Measurements from ENCODE around the gene SORCS2. TPM values are rescaled to one million over a fixed set of nuclear protein-coding genes. Genes with fewer than 3 reads are reported as not detected.

Gene SORCS2
- total RNA-seq, 2 donors from 2014 or later: 1.0 to 4.4 TPM

DNA sequence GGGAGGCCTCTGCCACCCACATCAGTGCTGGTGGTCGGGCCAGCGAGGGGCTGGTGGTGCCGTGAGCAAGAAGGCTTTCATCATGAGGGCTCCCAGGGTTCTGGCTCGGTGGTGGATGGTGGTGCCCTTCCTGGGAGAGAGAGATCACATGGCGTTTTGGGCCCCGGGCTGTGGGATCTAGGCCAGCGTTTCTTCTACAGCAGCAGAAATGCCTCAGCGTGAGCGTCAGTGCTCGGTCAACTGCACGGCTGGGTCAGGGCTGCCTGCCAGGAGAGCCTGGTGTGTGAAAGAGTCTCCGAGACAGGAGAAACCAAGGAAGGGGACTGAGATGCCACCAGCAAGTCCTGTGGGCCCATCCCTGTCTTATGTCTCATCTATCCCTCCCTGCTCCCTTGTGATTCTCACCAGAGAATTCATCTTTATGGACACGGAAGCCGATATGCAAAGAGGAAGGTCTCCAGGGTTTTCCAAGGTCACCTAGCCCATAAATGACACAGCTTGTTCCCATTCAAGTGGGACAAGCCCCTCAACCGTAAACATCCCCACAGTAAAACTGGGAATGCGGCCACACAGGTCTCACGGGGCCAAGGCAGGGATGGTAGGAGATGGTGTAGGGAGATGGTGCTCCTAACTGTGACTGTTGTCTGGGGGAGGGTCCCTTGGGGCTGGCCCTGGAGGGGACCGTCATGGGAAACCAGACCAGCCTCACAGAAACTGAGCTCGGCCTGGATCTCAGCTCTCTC is 99.2 kb downstream of the SORCS2 start:
- Histone ChIP-seq H3K4me3 (no peak overlapping the region), H3K27ac (no peak overlapping the region), H3K4me1 (replicated peaks) (no peaks in the 10 kb centered on the region), H3K9me3 (no peaks in the 10 kb centered on the region), H3K27me3 (replicated peaks; ENCODE audit: insufficient read depth) (no peaks in the 10 kb centered on the region), H3K36me3 (no peaks in the 10 kb centered on the region)
- intact Hi-C loops (cut with DNase I): loop anchor here (10.0 kb wide), 1 partner anchor 187 kb away; no protein-coding TSS in a partner anchor
- DNase-seq (ENCODE audit: low spot score): no peak
- TF ChIP-seq POLR2AphosphoS5 (IDR thresholded peaks at IDR 0.05) (no peak), POLR2A (IDR thresholded peaks at IDR 0.05) (no peak)
- TF ChIP-seq, protein P1, sequence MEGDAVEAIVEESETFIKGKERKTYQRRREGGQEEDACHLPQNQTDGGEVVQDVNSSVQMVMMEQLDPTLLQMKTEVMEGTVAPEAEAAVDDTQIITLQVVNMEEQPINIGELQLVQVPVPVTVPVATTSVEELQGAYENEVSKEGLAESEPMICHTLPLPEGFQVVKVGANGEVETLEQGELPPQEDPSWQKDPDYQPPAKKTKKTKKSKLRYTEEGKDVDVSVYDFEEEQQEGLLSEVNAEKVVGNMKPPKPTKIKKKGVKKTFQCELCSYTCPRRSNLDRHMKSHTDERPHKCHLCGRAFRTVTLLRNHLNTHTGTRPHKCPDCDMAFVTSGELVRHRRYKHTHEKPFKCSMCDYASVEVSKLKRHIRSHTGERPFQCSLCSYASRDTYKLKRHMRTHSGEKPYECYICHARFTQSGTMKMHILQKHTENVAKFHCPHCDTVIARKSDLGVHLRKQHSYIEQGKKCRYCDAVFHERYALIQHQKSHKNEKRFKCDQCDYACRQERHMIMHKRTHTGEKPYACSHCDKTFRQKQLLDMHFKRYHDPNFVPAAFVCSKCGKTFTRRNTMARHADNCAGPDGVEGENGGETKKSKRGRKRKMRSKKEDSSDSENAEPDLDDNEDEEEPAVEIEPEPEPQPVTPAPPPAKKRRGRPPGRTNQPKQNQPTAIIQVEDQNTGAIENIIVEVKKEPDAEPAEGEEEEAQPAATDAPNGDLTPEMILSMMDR (IDR thresholded peaks at IDR 0.05): no peak
- WGBS: 32% methylated on average over 19 of the region's 19 CpGs

DNA sequence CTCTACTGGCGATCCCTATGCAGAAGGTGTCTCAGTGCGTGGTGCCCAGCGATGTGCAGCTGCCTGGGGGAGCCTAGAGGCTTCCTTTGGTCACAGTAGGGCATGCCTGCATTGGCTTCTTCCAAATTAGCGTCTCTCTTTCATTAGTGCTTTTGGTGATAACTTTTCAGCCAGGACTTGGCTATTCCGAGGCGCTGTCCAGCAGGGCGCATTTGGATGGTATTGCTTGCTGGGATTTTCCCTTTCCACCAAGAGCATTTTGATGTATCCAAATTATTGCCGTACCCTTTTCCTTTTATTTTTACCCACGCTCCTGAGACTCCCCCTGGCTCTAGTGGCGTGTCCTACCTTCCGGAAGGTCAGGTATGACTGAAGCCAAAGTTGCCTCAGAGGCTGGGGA is 101.4 kb downstream of the SORCS2 start:
- no peaks in the 10 kb centered on the region for H3K4me1 ChIP-seq (replicated peaks)
- no peak overlapping the region for H3K4me3 ChIP-seq
- H3K36me3 ChIP-seq: no peaks in the 10 kb centered on the region
- H3K27me3 ChIP-seq (replicated peaks; ENCODE audit: insufficient read depth): no peaks in the 10 kb centered on the region
- DNase-seq (ENCODE audit: low spot score): no peak
- TF ChIP-seq POLR2AphosphoS5 (IDR thresholded peaks at IDR 0.05): no peak
- TF ChIP-seq POLR2A (IDR thresholded peaks at IDR 0.05): no peak
- TF ChIP-seq, protein P1 (IDR thresholded peaks at IDR 0.05): no peak
- 95% methylated on average over 11 of the region's 11 CpGs for WGBS
- H3K27ac ChIP-seq: no peak overlapping the region
- no peaks in the 10 kb centered on the region for H3K9me3 ChIP-seq
- intact Hi-C loops (cut with DNase I): loop anchor here (10.0 kb wide), 1 partner anchor 189 kb away; no protein-coding TSS in a partner anchor

DNA sequence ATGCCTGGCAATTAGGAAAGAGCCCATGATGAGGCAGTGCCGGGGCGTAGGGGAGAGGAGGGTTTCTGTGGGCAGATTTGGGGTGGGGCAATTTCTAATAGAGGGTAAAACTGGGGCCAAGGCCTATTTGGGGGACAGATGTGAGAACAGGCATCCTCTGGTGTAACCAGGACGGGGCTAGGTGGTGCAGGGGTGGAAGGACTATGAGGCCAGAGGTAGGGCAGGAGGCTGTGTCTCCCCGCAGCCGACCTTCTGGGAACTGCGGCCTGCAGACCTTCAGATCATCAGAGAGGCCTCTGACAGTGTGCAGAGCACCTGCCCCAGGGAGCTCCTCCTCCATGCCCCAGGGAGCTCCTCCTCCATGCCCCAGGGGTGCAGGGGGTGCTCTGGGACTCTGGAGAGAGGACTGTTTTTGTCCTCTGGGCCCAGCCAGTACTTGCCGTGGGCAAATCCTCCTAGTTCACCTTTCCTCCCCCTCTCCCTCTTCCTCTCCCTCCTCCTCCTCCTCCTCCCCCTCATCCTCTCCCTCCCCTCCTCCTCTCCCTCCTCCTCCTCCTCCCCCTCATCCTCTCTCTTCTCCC is 101.9 kb downstream of the SORCS2 start:
- WGBS: 84% methylated on average over 7 of the region's 7 CpGs
- Histone ChIP-seq H3K4me1 (replicated peaks) (no peaks in the 10 kb centered on the region), H3K4me3 (no peak overlapping the region), H3K27me3 (replicated peaks; ENCODE audit: insufficient read depth) (no peaks in the 10 kb centered on the region), H3K36me3 (no peaks in the 10 kb centered on the region), H3K9me3 (no peaks in the 10 kb centered on the region), H3K27ac (no peak overlapping the region)
- DNase-seq (ENCODE audit: low spot score): no peak
- intact Hi-C loops (cut with DNase I): loop anchor here (10.0 kb wide), 1 partner anchor 189 kb away; no protein-coding TSS in a partner anchor
- TF ChIP-seq POLR2AphosphoS5 (IDR thresholded peaks at IDR 0.05): no peak
- TF ChIP-seq POLR2A (IDR thresholded peaks at IDR 0.05): no peak
- TF ChIP-seq, protein P1 (IDR thresholded peaks at IDR 0.05): no peak

DNA sequence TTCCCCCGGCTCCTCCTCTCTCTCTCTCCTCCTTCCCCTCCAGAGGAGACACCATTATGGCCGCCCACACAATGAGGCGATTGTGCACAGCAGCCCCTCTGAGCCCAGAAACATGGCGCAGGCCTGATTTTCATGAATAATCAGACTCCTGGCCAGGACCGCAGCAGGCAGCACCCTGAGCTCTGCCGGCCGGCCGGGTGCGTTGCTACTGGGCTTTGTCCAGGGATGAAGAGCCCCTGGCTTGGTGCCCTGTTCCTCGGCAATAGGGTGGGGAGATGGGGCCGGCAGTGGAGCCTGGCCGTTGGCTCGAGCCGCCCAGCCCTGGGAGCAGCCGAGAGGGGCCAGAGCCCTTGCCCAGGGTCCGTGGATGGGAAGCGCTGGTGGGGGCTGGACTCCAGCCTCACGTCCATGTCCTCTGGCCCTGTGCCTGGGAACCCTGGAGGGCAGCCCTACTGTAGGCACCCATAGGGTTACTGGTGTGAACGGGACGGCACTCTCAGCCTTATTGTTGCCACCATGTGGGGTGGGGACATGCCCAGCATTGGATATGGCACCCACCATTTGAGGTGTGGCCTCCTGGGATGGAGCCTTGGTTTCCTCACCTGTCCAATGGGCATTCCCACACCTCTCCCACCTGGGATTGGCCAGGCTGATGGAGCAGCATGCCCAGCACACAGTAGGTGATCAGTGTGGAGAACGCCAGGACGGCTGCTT is 103.0 kb downstream of the SORCS2 start:
- no peaks in the 10 kb centered on the region for H3K36me3 ChIP-seq
- intact Hi-C loops (cut with DNase I): loop anchor here (10.0 kb wide), 1 partner anchor 191 kb away; no protein-coding TSS in a partner anchor
- DNase-seq (ENCODE audit: low spot score): no peak
- no peaks in the 10 kb centered on the region for H3K9me3 ChIP-seq
- H3K4me3 ChIP-seq: no peak overlapping the region
- TF ChIP-seq POLR2A (IDR thresholded peaks at IDR 0.05) (no peak), POLR2AphosphoS5 (IDR thresholded peaks at IDR 0.05) (no peak)
- TF ChIP-seq, protein P1 (IDR thresholded peaks at IDR 0.05): no peak
- 17% methylated on average over 20 of the region's 22 CpGs for WGBS
- H3K27ac ChIP-seq: no peak overlapping the region
- H3K27me3 ChIP-seq (replicated peaks; ENCODE audit: insufficient read depth): no peaks in the 10 kb centered on the region
- no peaks in the 10 kb centered on the region for H3K4me1 ChIP-seq (replicated peaks)

Measured in prostate gland (tissue), 2 donors.